Subcutaneous abdominal adipose tissue (tissue), 5 donors: ENCODE results near the gene STMND1.

ENCODE experiments used
- H3K27ac ChIP-seq: one replicate; pipeline ENCODE4 v1.7.0; 2013; ENCODE audit warnings: low read depth, mild to moderate bottlenecking, inconsistent platforms, low read length, moderate library complexity
- H3K27me3 ChIP-seq, 5 donors: one replicate each; pipeline ENCODE4 v1.7.0; 2013; ENCODE audit warnings: low read length in 5 of 5, inconsistent platforms in 1 of 5; ENCODE audit not compliant: control insufficient read depth in 5 of 5, insufficient read depth in 4 of 5
- H3K36me3 ChIP-seq, 5 donors: one replicate each; pipeline ENCODE4 v1.7.0; 2013; ENCODE audit warnings: low read length in 5 of 5; ENCODE audit not compliant: control insufficient read depth in 5 of 5, insufficient read depth in 5 of 5
- H3K4me1 ChIP-seq, 5 donors: one replicate each; pipeline ENCODE4 v1.7.0; 2013; ENCODE audit warnings: low read length in 5 of 5, mild to moderate bottlenecking in 3 of 5, moderate library complexity in 1 of 5; ENCODE audit not compliant: control insufficient read depth in 5 of 5, insufficient read depth in 5 of 5
- H3K4me3 ChIP-seq, 5 donors: one replicate each; pipeline ENCODE4 v1.7.0; 2013; ENCODE audit warnings: low read length in 5 of 5, low read depth in 1 of 5
- H3K9ac ChIP-seq, 5 donors: one replicate each; pipeline ENCODE4 v1.7.0; 2013; ENCODE audit warnings: low read length in 5 of 5, mild to moderate bottlenecking in 4 of 5, moderate library complexity in 3 of 5
- H3K9me3 ChIP-seq, 5 donors: one replicate each; pipeline ENCODE4 v1.7.0; 2013; ENCODE audit warnings: low read length in 5 of 5; ENCODE audit not compliant: control insufficient read depth in 5 of 5
- donor health status: healthy.
- donor health status: healthy.
- donor health status: healthy.
- donor health status: healthy.
- donor health status: healthy.

STMND1 gene

DNA sequence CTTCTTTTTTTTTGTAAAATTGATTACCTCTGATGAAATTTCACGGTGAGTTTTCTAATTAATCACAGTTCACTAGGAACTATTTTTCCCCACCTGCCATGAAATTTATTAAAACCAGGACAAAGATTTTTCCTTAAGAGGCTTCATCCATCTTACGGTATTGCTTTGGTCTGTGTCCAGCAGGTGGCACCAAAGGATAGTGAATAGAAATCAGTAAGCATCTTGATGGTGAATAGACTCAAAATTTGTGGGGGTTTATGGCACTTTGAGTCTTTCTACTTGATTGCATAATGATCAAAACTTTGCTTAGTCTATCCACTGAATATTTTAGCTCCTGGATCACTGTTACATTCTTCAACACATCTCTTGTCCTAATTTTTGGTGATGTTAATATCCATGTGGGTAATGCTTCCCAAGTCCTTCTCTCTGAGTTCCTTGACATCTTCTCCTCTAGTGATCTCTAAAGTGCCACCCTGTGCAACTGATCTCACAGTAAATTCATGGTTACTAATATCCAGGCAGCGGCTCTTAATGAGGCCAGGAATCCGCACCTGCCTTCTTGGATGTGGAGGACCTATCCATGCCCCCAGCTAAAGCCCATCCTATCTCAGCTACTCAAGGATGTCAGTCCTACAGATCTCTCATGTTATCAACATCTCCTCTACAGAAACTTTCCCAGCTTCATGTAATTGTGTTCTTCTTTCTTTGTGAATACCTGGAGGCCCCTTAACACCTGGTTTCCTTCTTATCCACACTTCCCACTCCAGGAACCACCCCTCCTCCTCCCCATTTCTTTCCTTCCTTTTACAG is 54.5 kb downstream of the STMND1 start:
- Histone ChIP-seq H3K36me3 (no peaks in the 10 kb centered on the region), H3K27me3 (peaks cover 0 to 2% (median 0%) of the 10 kb centered on the region in 5 donors), H3K4me1 (peaks cover 0 to 4% (median 0%) of the 10 kb centered on the region in 5 donors), H3K9me3 (peaks cover 0 to 8% (median 3%) of the 10 kb centered on the region in 5 donors), H3K9ac (no peak overlapping the region), H3K27ac (no peak overlapping the region), H3K4me3 (no peak overlapping the region)

DNA sequence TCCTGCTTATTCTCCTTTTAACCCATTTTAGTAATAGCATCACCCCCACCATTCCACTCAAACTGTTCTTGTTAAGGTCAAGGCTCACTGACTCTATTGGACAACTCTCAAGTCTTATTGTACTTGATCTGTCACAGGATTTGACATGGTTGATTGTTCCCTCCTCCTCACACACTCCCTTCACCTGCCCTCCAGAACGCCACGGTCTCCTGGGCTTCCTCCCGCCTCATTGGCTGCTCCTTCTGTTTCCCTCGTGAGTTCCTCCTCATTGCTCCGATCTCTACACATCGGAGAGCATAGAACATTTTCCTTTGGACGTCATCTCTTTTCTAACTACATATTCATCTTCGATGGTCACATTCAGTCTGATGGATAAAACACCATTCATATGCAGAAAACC is 55.1 kb downstream of the STMND1 start:
- Histone ChIP-seq H3K9me3 (peaks cover 0 to 8% (median 3%) of the 10 kb centered on the region in 5 donors), H3K36me3 (no peaks in the 10 kb centered on the region), H3K9ac (no peak overlapping the region), H3K4me3 (no peak overlapping the region), H3K4me1 (no peaks in the 10 kb centered on the region), H3K27me3 (peaks cover 0 to 2% (median 0%) of the 10 kb centered on the region in 5 donors), H3K27ac (no peak overlapping the region)

DNA sequence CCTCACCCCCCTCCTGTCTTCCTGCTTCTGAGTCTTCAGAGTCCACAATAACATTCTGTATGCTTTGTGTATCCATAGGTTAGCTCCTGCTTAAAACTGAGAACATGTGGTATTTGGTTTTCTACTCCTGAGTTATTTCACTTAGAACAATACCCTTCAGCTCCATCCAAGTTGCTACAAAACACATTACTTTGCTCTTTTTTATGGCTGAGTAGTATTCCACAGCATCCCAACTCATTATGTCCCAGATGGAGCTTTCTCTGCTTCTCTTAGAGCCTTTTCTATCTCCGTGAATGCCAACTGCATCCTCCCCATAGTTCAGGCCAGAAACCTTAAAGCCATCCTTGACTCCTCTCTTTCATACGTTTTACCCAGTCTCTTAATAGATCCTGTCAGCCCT is 55.8 kb downstream of the STMND1 start:
- Histone ChIP-seq H3K27me3 (peaks cover 0 to 2% (median 0%) of the 10 kb centered on the region in 5 donors), H3K36me3 (no peaks in the 10 kb centered on the region), H3K27ac (no peak overlapping the region), H3K9me3 (peaks cover 0 to 7% (median under 1%) of the 10 kb centered on the region in 5 donors), H3K4me1 (no peaks in the 10 kb centered on the region), H3K9ac (no peak overlapping the region), H3K4me3 (no peak overlapping the region)

DNA sequence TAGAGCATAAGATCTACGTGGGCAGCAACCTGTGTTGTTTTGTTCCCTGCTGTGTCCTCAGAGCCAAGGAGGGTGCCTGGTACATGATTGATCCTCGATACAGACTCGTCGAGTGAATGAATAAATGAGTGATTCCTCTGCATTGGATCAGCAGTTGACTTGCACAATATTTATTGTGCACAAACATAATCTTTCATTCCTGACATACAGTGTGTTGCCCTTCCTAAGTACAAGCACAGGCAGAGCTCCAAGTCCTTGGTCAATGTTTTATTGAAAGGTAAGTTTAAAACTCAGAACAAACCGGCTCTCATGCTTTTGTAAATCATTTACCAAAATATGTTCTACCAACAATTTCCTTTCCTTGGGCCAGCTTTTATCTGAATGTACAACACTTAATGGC is 57.4 kb downstream of the STMND1 start:
- Histone ChIP-seq H3K4me1 (no peaks in the 10 kb centered on the region), H3K27me3 (peaks cover 0 to 2% (median 0%) of the 10 kb centered on the region in 5 donors), H3K4me3 (no peak overlapping the region), H3K9ac (no peak overlapping the region), H3K36me3 (no peaks in the 10 kb centered on the region), H3K27ac (no peak overlapping the region), H3K9me3 (no peaks in the 10 kb centered on the region)

DNA sequence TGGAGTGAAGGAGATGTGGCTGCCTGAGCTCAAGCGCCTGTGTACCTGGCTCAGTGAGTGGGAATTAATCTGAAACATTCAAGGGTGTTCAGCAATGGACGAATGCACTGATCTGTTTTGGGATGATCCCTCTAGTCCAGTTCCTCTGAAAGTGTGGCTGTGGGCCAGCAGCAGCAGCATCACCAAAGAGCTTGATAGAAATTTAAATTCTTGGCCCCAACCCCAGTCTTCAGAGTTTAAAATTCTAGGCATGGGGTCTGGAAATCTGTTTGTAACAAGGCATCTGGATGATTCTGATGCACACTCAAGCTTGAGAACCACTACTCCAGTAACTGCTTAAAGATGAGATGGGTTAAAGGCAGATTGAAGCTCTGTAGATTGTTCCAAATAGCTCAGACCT is 59.2 kb downstream of the STMND1 start:
- no peaks in the 10 kb centered on the region for H3K9me3 ChIP-seq
- no peak overlapping the region for H3K4me3 ChIP-seq
- H3K9ac ChIP-seq, result no peak overlapping the region
- H3K27me3 ChIP-seq, result peaks cover 0 to 2% (median 0%) of the 10 kb centered on the region in 5 donors
- no peaks in the 10 kb centered on the region for H3K4me1 ChIP-seq
- no peak overlapping the region for H3K27ac ChIP-seq
- H3K36me3 ChIP-seq, result no peaks in the 10 kb centered on the region

DNA sequence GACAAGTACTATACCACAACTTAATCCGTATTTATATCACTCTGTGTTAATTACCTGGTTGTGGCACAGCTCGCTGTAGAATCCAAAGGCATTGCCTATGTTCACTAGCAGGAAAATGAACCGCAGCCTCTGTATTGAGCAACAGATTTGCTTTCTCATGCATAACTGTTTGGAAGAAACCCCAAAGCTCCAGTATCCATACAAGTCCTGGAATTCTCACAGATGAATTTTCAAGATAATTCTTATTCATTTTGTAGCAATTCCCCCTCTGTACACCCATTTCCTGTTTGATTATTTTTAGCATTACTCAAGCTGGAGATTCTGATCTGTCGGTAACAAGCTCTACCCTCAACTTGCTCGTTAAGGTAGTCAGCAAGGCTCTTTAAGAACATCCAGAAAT is 63.5 kb downstream of the STMND1 start:
- Histone ChIP-seq H3K27me3 (no peaks in the 10 kb centered on the region), H3K27ac (no peak overlapping the region), H3K9me3 (no peaks in the 10 kb centered on the region), H3K36me3 (no peaks in the 10 kb centered on the region), H3K4me1 (peaks cover 0 to 4% (median 0%) of the 10 kb centered on the region in 5 donors), H3K9ac (no peak overlapping the region), H3K4me3 (no peak overlapping the region)

DNA sequence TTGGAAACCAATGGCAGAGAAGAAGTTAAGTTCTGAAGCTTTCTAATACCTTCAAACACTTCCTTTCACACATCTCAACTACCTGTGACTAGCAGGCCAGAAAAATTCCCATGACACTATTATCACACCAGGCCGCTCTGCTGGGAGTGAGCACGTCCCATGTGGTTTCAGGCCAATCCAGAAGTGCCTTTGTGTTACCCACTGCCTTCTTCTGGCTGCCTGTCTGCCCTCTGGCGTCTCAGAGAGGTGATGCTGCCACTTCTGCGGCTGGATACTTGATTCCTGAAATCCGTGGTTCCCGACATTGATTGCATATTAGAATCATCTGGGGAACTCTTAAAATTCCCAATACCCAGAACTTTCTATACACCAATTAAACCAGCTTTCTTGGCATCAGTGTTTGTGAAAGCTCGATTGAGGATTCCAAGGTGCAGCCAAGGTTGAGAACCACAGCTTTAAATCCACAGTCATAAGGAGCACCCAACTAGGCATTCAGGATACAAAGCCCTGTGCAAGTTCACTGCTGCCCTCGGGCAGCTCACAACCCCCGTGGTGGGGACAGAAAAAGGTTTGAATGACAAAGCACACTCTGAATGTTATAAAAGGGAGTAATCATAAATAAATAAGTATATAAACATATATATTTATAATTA is 65.6 kb downstream of the STMND1 start:
- Histone ChIP-seq H3K4me3 (no peak overlapping the region), H3K27ac (no peak overlapping the region), H3K9me3 (no peaks in the 10 kb centered on the region), H3K9ac (no peak overlapping the region), H3K4me1 (peaks cover 0 to 4% (median 0%) of the 10 kb centered on the region in 5 donors), H3K27me3 (no peaks in the 10 kb centered on the region), H3K36me3 (no peaks in the 10 kb centered on the region)

DNA sequence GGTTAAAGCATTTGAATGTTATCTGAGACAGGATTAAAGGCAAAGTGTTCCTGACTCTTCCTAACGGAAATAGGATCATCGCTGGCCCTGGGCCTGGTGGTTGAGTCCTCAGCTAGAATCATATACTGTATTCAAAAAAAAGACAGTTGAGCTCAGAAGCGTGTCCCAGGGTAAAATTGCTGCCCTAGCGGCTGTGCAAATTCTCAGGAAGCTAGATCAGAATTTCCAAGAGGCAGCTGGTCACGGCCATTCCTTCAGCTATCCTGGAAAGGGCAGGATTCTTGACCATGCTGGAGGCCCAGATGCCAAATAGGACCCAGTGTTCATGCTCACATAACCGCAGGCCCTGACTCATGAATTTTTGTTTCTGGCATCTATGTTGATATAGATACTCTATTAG is 67.4 kb downstream of the STMND1 start:
- Histone ChIP-seq H3K4me3 (no peak overlapping the region), H3K27ac (no peak overlapping the region), H3K4me1 (peaks cover 0 to 4% (median 0%) of the 10 kb centered on the region in 5 donors), H3K36me3 (no peaks in the 10 kb centered on the region), H3K9me3 (no peaks in the 10 kb centered on the region), H3K27me3 (no peaks in the 10 kb centered on the region), H3K9ac (no peak overlapping the region)

DNA sequence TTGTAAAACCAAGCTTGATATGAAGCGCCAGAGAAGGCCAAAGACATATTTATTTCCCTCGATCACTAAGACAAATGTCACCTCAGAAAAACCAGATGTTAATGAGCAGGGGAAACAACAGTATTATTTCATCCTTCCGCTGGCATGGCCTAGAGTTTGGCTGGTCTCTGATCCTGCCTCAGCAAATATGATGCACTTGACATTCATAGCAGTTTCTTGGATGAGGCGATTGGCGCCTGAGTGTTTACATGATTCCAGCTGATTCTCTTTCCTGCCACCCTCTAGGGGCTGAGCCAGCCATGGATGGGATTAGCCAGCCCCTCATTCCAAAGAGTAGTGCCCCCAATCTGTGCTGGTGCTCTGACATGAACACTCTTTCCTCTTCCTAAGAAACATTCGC is 67.9 kb downstream of the STMND1 start:
- Histone ChIP-seq H3K9ac (no peak overlapping the region), H3K4me1 (peaks cover 0 to 4% (median 0%) of the 10 kb centered on the region in 5 donors), H3K4me3 (no peak overlapping the region), H3K9me3 (no peaks in the 10 kb centered on the region), H3K27ac (no peak overlapping the region), H3K36me3 (no peaks in the 10 kb centered on the region), H3K27me3 (no peaks in the 10 kb centered on the region)

DNA sequence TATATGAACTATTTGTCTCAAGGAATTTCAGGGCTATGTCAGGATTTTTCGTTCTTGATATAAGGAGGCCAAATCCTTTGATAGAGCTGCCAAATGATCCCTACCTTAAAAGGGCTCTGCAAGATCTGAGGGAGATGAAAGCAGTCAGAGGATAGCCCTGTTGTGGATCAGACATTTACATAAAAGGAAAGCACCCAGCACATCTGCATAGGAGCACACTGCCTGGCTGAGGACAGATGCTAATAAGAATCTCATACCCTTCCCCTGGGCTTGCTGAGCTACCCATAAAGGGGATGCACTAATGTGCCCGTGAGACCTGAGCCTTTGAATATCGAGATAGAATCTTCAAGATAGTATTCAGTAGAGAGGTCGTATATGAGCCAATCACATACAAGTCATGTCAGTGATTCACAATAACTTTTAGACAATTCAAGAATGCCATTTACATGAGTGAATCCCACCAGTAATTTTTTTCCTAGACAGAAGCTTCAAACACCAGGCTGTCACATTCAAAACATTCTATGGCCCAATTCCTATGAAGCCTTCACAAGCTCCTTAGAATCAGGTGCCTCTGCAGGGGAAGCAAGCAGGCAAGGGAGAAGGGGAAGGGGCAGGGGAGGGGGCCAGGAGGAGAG is 71.1 kb downstream of the STMND1 start:
- no peak overlapping the region for H3K27ac ChIP-seq
- no peaks in the 10 kb centered on the region for H3K27me3 ChIP-seq
- H3K4me3 ChIP-seq, result no peak overlapping the region
- no peaks in the 10 kb centered on the region for H3K36me3 ChIP-seq
- peaks cover 0 to 4% (median 0%) of the 10 kb centered on the region in 5 donors for H3K9me3 ChIP-seq
- no peaks in the 10 kb centered on the region for H3K4me1 ChIP-seq
- no peak overlapping the region for H3K9ac ChIP-seq
